ENCODE results near the gene FRG2.
"Not testable (repeated sequence)": the region's sequence is repeated elsewhere in the genome, so short reads cannot be mapped to it uniquely, and the experiment has no call there.

FRG2 gene

GRCh38 chr4:190027156-190027555 lies at the start of gene FRG2:
Gene FRG2, minus strand, starts transcription at chr4:190027256. Its CDS starts 52 bp downstream, at chr4:190027204.
- H3K36me3 ChIP-seq (ENCODE audit: insufficient read depth, low read depth, low read length); H3K9me3 ChIP-seq (ENCODE audit: insufficient read depth, low read depth, low read length); H3K4me1 ChIP-seq (ENCODE audit: insufficient read depth, low read length); H3K9ac ChIP-seq (ENCODE audit: low read depth, low read length); H3K4me3 ChIP-seq (ENCODE audit: low read length); H3K27ac ChIP-seq (ENCODE audit: low read length): not testable (repeated sequence)
- peaks cover 16% of the 10 kb centered on the region for H3K27me3 ChIP-seq (ENCODE audit: insufficient read depth, low read length)

- H3K36me3 ChIP-seq (ENCODE audit: insufficient read depth, low read depth, low read length); H3K27ac ChIP-seq (ENCODE audit: low read length); H3K4me1 ChIP-seq (ENCODE audit: insufficient read depth, low read length); H3K9ac ChIP-seq (ENCODE audit: low read depth, low read length); H3K27me3 ChIP-seq (ENCODE audit: insufficient read depth, low read length); H3K4me3 ChIP-seq (ENCODE audit: low read length); H3K9me3 ChIP-seq (ENCODE audit: insufficient read depth, low read depth, low read length): not testable (repeated sequence)
Observed at GRCh38 chr4:190068351-190068750, 41.3 kb upstream of the FRG2 start.

- H3K4me1 ChIP-seq (ENCODE audit: insufficient read depth, low read length); H3K4me3 ChIP-seq (ENCODE audit: low read length); H3K9me3 ChIP-seq (ENCODE audit: insufficient read depth, low read depth, low read length); H3K36me3 ChIP-seq (ENCODE audit: insufficient read depth, low read depth, low read length); H3K9ac ChIP-seq (ENCODE audit: low read depth, low read length); H3K27me3 ChIP-seq (ENCODE audit: insufficient read depth, low read length); H3K27ac ChIP-seq (ENCODE audit: low read length): not testable (repeated sequence)
Observed at GRCh38 chr4:190064805-190065204, 37.7 kb upstream of the FRG2 start.

GRCh38 chr4:190064342-190064741 lies 37.3 kb upstream of the FRG2 start, which contains the start of gene DBET:
Gene DBET, plus strand, starts transcription at chr4:190064502.
- H3K27me3 ChIP-seq (ENCODE audit: insufficient read depth, low read length); H3K27ac ChIP-seq (ENCODE audit: low read length); H3K4me1 ChIP-seq (ENCODE audit: insufficient read depth, low read length); H3K9me3 ChIP-seq (ENCODE audit: insufficient read depth, low read depth, low read length); H3K9ac ChIP-seq (ENCODE audit: low read depth, low read length); H3K36me3 ChIP-seq (ENCODE audit: insufficient read depth, low read depth, low read length); H3K4me3 ChIP-seq (ENCODE audit: low read length): not testable (repeated sequence)

GRCh38 chr4:190058997-190059396 lies 31.9 kb upstream of the FRG2 start:
- not testable (repeated sequence) for H3K36me3 ChIP-seq (ENCODE audit: insufficient read depth, low read depth, low read length); H3K4me1 ChIP-seq (ENCODE audit: insufficient read depth, low read length); H3K27ac ChIP-seq (ENCODE audit: low read length); H3K9me3 ChIP-seq (ENCODE audit: insufficient read depth, low read depth, low read length); H3K9ac ChIP-seq (ENCODE audit: low read depth, low read length); H3K27me3 ChIP-seq (ENCODE audit: insufficient read depth, low read length); H3K4me3 ChIP-seq (ENCODE audit: low read length)

- H3K27me3 ChIP-seq (ENCODE audit: insufficient read depth, low read length); H3K9me3 ChIP-seq (ENCODE audit: insufficient read depth, low read depth, low read length); H3K9ac ChIP-seq (ENCODE audit: low read depth, low read length); H3K4me1 ChIP-seq (ENCODE audit: insufficient read depth, low read length); H3K4me3 ChIP-seq (ENCODE audit: low read length); H3K27ac ChIP-seq (ENCODE audit: low read length); H3K36me3 ChIP-seq (ENCODE audit: insufficient read depth, low read depth, low read length): not testable (repeated sequence)
Observed at GRCh38 chr4:190049378-190050239, 22.6 kb upstream of the FRG2 start.

GRCh38 chr4:190047627-190048026 lies 20.6 kb upstream of the FRG2 start:
- H3K9me3 ChIP-seq (ENCODE audit: insufficient read depth, low read depth, low read length); H3K36me3 ChIP-seq (ENCODE audit: insufficient read depth, low read depth, low read length); H3K27ac ChIP-seq (ENCODE audit: low read length); H3K4me1 ChIP-seq (ENCODE audit: insufficient read depth, low read length); H3K27me3 ChIP-seq (ENCODE audit: insufficient read depth, low read length); H3K9ac ChIP-seq (ENCODE audit: low read depth, low read length); H3K4me3 ChIP-seq (ENCODE audit: low read length): not testable (repeated sequence)

- H3K4me3 ChIP-seq (ENCODE audit: low read length); H3K9me3 ChIP-seq (ENCODE audit: insufficient read depth, low read depth, low read length); H3K36me3 ChIP-seq (ENCODE audit: insufficient read depth, low read depth, low read length); H3K27me3 ChIP-seq (ENCODE audit: insufficient read depth, low read length); H3K9ac ChIP-seq (ENCODE audit: low read depth, low read length); H3K27ac ChIP-seq (ENCODE audit: low read length); H3K4me1 ChIP-seq (ENCODE audit: insufficient read depth, low read length): not testable (repeated sequence)
Observed at GRCh38 chr4:190040873-190041272, 13.8 kb upstream of the FRG2 start.

GRCh38 chr4:190037704-190038388 lies 10.8 kb upstream of the FRG2 start:
- not testable (repeated sequence) for H3K4me3 ChIP-seq (ENCODE audit: low read length); H3K4me1 ChIP-seq (ENCODE audit: insufficient read depth, low read length); H3K36me3 ChIP-seq (ENCODE audit: insufficient read depth, low read depth, low read length); H3K27ac ChIP-seq (ENCODE audit: low read length); H3K9me3 ChIP-seq (ENCODE audit: insufficient read depth, low read depth, low read length); H3K9ac ChIP-seq (ENCODE audit: low read depth, low read length); H3K27me3 ChIP-seq (ENCODE audit: insufficient read depth, low read length)

- H3K9ac ChIP-seq (ENCODE audit: low read depth, low read length); H3K9me3 ChIP-seq (ENCODE audit: insufficient read depth, low read depth, low read length); H3K4me1 ChIP-seq (ENCODE audit: insufficient read depth, low read length); H3K4me3 ChIP-seq (ENCODE audit: low read length); H3K27me3 ChIP-seq (ENCODE audit: insufficient read depth, low read length); H3K36me3 ChIP-seq (ENCODE audit: insufficient read depth, low read depth, low read length); H3K27ac ChIP-seq (ENCODE audit: low read length): not testable (repeated sequence)
Observed at GRCh38 chr4:190031264-190031663, 4.2 kb upstream of the FRG2 start.

- peaks cover 55% of the 10 kb centered on the region for H3K27me3 ChIP-seq (ENCODE audit: insufficient read depth, low read length)
- H3K9ac ChIP-seq (ENCODE audit: low read depth, low read length); H3K36me3 ChIP-seq (ENCODE audit: insufficient read depth, low read depth, low read length): not testable (repeated sequence)
Observed at GRCh38 chr4:190022614-190023281, 4.3 kb downstream of the FRG2 start.

GRCh38 chr4:190021973-190022372 lies 5.1 kb downstream of the FRG2 start:
- H3K36me3 ChIP-seq (ENCODE audit: insufficient read depth, low read depth, low read length); H3K4me3 ChIP-seq (ENCODE audit: low read length); H3K4me1 ChIP-seq (ENCODE audit: insufficient read depth, low read length); H3K27ac ChIP-seq (ENCODE audit: low read length); H3K9ac ChIP-seq (ENCODE audit: low read depth, low read length): not testable (repeated sequence)
- peaks cover 31% of the 10 kb centered on the region for H3K9me3 ChIP-seq (ENCODE audit: insufficient read depth, low read depth, low read length)
- peaks cover 62% of the 10 kb centered on the region for H3K27me3 ChIP-seq (ENCODE audit: insufficient read depth, low read length)

More at GRCh38 chr4:190022614-190023281, 4.3 kb downstream of the FRG2 start:
- not testable (repeated sequence) for H3K4me1 ChIP-seq (ENCODE audit: insufficient read depth, low read length); H3K4me3 ChIP-seq (ENCODE audit: low read length); H3K27ac ChIP-seq (ENCODE audit: low read length)
- H3K9me3 ChIP-seq (ENCODE audit: insufficient read depth, low read depth, low read length) = peaks cover 29% of the 10 kb centered on the region

All from iPS-20b (cell line).